SK-MEL-5 (cell line): ENCODE measurements around the gene CCSER2. TPM values are rescaled to one million over a fixed set of nuclear protein-coding genes. Genes with fewer than 3 reads are reported as not detected.

ENCODE experiments used
- DNase-seq: peaks from one replicate; pipeline ENCODE4 v3.0.0-alpha.2; 2016; ENCODE audit warnings: low read depth, low spot score
- in situ Hi-C: cut with HindIII; loops from 2 replicates; pipeline ENCODE4 v1.10.0; 2016; ENCODE audit warnings: low sequenced_read_pairs, high pct_unique_total_duplicates, low pct_unique_long_range_greater_than_20kb
- total RNA-seq: library from RNA; depleted of rRNA; stranded (reverse); fragments of >200 nt; shearing (Covaris generic); gene quantifications from 2 replicates; pipeline ENCODE4 v1.2.3, GENCODE V29; 2014

Gene CCSER2
- total RNA-seq, 1 experiment from 2014 or later: 15.6 TPM

GRCh38 chr10:84366041-84366440 is 37.7 kb downstream of the CCSER2 start:
- DNase-seq: no peak
- in situ Hi-C loops: no loop called here

- DNase-seq: no peak
- in situ Hi-C loops: no loop called here
These were observed 38.9 kb downstream of the CCSER2 start for GRCh38 chr10:84367256-84367655.

- in situ Hi-C loops: no loop called here
- DNase-seq: no peak
These were observed 40.4 kb downstream of the CCSER2 start for GRCh38 chr10:84368828-84369227.

- no peak for DNase-seq
- in situ Hi-C loops: no loop called here
These were observed 41.9 kb downstream of the CCSER2 start for GRCh38 chr10:84370283-84370682.

- no peak for DNase-seq
- in situ Hi-C loops: no loop called here
These were observed 43.6 kb downstream of the CCSER2 start for GRCh38 chr10:84371944-84372343.

GRCh38 chr10:84373000-84373399 is 44.6 kb downstream of the CCSER2 start:
- in situ Hi-C loops: no loop called here
- no peak for DNase-seq

- in situ Hi-C loops: no loop called here
- peak; percentile 14 for DNase-seq
These were observed 46.1 kb downstream of the CCSER2 start for GRCh38 chr10:84374455-84374854.

GRCh38 chr10:84375011-84375410 is 46.6 kb downstream of the CCSER2 start:
- in situ Hi-C loops: no loop called here
- peak; percentile 66 for DNase-seq

- DNase-seq: no peak
- in situ Hi-C loops: no loop called here
These were observed 47.5 kb downstream of the CCSER2 start for GRCh38 chr10:84375881-84376280.

- in situ Hi-C loops: no loop called here
These were observed 59.8 kb downstream of the CCSER2 start for GRCh38 chr10:84388148-84388547.

GRCh38 chr10:84390364-84390763 is 62.0 kb downstream of the CCSER2 start:
- in situ Hi-C loops: no loop called here
- DNase-seq: no peak

More at GRCh38 chr10:84388148-84388547, 59.8 kb downstream of the CCSER2 start:
- DNase-seq: no peak

GRCh38 chr10:84391326-84391725 is 62.9 kb downstream of the CCSER2 start:
- DNase-seq: no peak
- in situ Hi-C loops: no loop called here

GRCh38 chr10:84392181-84392580 is 63.8 kb downstream of the CCSER2 start:
- no peak for DNase-seq
- in situ Hi-C loops: no loop called here

GRCh38 chr10:84395581-84395980 is 67.2 kb downstream of the CCSER2 start:
- no peak for DNase-seq
- in situ Hi-C loops: no loop called here

GRCh38 chr10:84397735-84398144 is 69.4 kb downstream of the CCSER2 start:
- DNase-seq: peak; percentile 1
- in situ Hi-C loops: no loop called here

- in situ Hi-C loops: no loop called here
- no peak for DNase-seq
These were observed 70.3 kb downstream of the CCSER2 start for GRCh38 chr10:84398696-84399095.

GRCh38 chr10:84401854-84402611 is 73.6 kb downstream of the CCSER2 start:
- no peak for DNase-seq
- in situ Hi-C loops: no loop called here

- in situ Hi-C loops: no loop called here
- no peak for DNase-seq
These were observed 76.4 kb downstream of the CCSER2 start for GRCh38 chr10:84404783-84405182.

GRCh38 chr10:84405662-84406061 is 77.3 kb downstream of the CCSER2 start:
- no peak for DNase-seq
- in situ Hi-C loops: no loop called here

- in situ Hi-C loops: no loop called here
- no peak for DNase-seq
These were observed 78.2 kb downstream of the CCSER2 start for GRCh38 chr10:84406561-84406960.
